Transverse colon (tissue), 4 donors: Measurements from ENCODE around the gene ACTR3. TPM values are rescaled to one million over a fixed set of nuclear protein-coding genes. Genes with fewer than 3 reads are reported as not detected.

Experiments used
- DNase-seq: peaks from one replicate; pipeline ENCODE4 v3.0.0-alpha.2; 2019
- H3K27ac ChIP-seq, 4 donors: fragments of 200-600 bp; sonication (generic); 2 replicates each; pipeline ENCODE4 v1.5.1; 2016 to 2018; ENCODE audit warnings: inconsistent platforms in 4 of 4
- H3K27me3 ChIP-seq: fragments of 200-600 bp; sonication (generic); 2 replicates; pipeline ENCODE4 v1.5.1; 2017; ENCODE audit warnings: inconsistent platforms
- H3K36me3 ChIP-seq, 4 donors: fragments of 200-600 bp; sonication (generic); 2 replicates each; pipeline ENCODE4 v1.5.1; 2017 to 2019; ENCODE audit warnings: inconsistent platforms in 4 of 4
- H3K4me1 ChIP-seq, 4 donors: fragments of 200-600 bp; sonication (generic); 2 replicates each; pipeline ENCODE4 v1.5.1; 2017 to 2020; ENCODE audit warnings: inconsistent platforms in 4 of 4
- H3K4me3 ChIP-seq, 4 donors: fragments of 200-600 bp; sonication (generic); 1 replicate in 1 of 4; 2 replicates in 3 of 4; pipeline versions ENCODE4 v1.5.1 to v1.6.1; 2017 to 2019; ENCODE audit warnings: inconsistent platforms in 4 of 4
- H3K9me3 ChIP-seq, 2 donors: fragments of 200-600 bp; sonication (generic); 2 replicates each; pipeline ENCODE4 v1.5.1; 2017 to 2019; ENCODE audit warnings: inconsistent platforms in 2 of 2
- EP300 ChIP-seq: sonication (generic); formaldehyde crosslinking; IDR thresholded peaks from one replicate; pipeline ENCODE4 v1.6.1; 2017; ENCODE audit warnings: antibody characterized with exemption, low read depth
- POLR2A ChIP-seq: fragments of 450-650 bp; IDR thresholded peaks from one replicate; pipeline ENCODE4 v1.6.1; 2016; ENCODE audit warnings: antibody characterized with exemption, mild to moderate bottlenecking, moderate library complexity
- POLR2AphosphoS5 ChIP-seq, 3 donors: sonication (generic); formaldehyde crosslinking; IDR thresholded peaks; one replicate each; pipeline ENCODE4 v1.6.1; 2016; ENCODE audit warnings: antibody characterized with exemption in 3 of 3
- WGBS, 2 donors: methylation state at CpG; one replicate each; pipeline ENCODE4 v1.1.5; 2018; ENCODE audit warnings: low coverage in 1 of 2; 5-methylcytosine and 5-hydroxymethylcytosine counted together
- in situ Hi-C, 4 donors: fragments of 200-750 bp; cut with MboI; loops; one replicate each; pipeline versions ENCODE4 v1.15.0 to v1.15.1; 2017; ENCODE audit warnings: low sequenced_read_pairs in 3 of 4, low pct_ligation_motif_present in 1 of 4, low pct_unique_long_range_greater_than_20kb in 1 of 4
- intact Hi-C: fragments of 100-400 bp; cut with DNase I; formaldehyde crosslinking; loops from one replicate; pipeline ENCODE4 v1.15.1; 2023; ENCODE audit warnings: low total_unique reads
- total RNA-seq, 4 donors: library from RNA; depleted of rRNA; stranded (reverse); fragments of >200 nt; gene quantifications; one replicate each; pipeline ENCODE4 v1.1.0, GENCODE V29; 2016
- TF ChIP-seq, protein P1 (sequence below), 5 experiments: fragments of 200-600 bp in 3 of 5; fragments of 450-650 bp in 2 of 5; sonication (generic) in 3 of 5; IDR thresholded peaks; 1 replicate in 2 of 5; 2 replicates in 3 of 5; pipeline ENCODE4 v1.5.1; 2016 to 2017; ENCODE audit warnings: antibody characterized with exemption in 5 of 5, inconsistent platforms in 3 of 5, mild to moderate bottlenecking in 2 of 5, moderate library complexity in 1 of 5

The ACTR3 gene
- total RNA-seq, 4 donors from 2014 or later = 68.8 to 143 (median 114) TPM

DNA sequence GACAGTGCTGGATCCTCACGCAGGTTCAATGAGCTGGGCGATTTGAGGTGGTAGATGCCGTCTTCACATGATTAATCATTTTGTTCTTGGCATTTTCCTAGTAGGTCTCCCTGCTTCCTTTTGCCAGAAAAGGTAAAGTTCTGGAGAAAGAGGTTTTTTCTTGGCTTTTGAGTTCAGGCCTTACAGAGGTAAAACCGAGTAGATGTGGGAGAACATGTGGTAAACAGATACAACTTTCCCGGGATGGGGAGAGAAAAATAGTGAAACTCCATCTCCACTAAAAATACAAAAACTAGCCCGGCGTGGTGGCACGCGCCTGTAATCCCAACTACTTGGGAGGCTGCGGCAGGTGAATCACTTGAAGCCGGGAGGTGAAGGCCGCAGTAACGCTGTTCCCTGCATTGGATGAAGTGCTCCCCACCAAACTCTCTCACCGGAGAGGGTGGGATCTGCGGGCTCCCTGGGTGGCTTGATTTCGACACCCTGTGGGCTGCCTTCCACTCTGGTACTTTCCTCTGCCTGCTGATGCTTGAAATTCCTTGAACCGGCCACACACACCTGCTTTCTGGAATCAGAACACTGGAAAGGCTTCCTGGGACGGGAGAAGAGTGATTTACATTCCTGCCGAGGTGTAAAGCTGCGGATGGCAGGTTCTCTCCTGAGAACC, 88.8 kb downstream of the ACTR3 start:
- Histone ChIP-seq H3K4me1 (peaks cover 0 to 8% (median 4%) of the 10 kb centered on the region in 4 donors), H3K27me3 (no peaks in the 10 kb centered on the region), H3K9me3 (no peaks in the 10 kb centered on the region), H3K36me3 (no peaks in the 10 kb centered on the region), H3K27ac (peak overlapping the region in 1 of 4 donors; percentile 8), H3K4me3 (no peak overlapping the region)
- WGBS, 2 donors = 74 to 87% methylated on average over 7 to 20 of the region's 20 CpGs
- intact Hi-C loops (no loop called here), in situ Hi-C loops (loop anchor here in 2 of 4 donors (10.0 kb wide), 1 partner anchor 576 kb away; no protein-coding TSS in a partner anchor)
- DNase-seq = no peak
- no peak for TF ChIP-seq EP300
- TF ChIP-seq, protein P1, sequence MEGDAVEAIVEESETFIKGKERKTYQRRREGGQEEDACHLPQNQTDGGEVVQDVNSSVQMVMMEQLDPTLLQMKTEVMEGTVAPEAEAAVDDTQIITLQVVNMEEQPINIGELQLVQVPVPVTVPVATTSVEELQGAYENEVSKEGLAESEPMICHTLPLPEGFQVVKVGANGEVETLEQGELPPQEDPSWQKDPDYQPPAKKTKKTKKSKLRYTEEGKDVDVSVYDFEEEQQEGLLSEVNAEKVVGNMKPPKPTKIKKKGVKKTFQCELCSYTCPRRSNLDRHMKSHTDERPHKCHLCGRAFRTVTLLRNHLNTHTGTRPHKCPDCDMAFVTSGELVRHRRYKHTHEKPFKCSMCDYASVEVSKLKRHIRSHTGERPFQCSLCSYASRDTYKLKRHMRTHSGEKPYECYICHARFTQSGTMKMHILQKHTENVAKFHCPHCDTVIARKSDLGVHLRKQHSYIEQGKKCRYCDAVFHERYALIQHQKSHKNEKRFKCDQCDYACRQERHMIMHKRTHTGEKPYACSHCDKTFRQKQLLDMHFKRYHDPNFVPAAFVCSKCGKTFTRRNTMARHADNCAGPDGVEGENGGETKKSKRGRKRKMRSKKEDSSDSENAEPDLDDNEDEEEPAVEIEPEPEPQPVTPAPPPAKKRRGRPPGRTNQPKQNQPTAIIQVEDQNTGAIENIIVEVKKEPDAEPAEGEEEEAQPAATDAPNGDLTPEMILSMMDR (IDR thresholded peaks at IDR 0.05) = no peak
- no peak for TF ChIP-seq POLR2A
- no peak for TF ChIP-seq POLR2AphosphoS5 (IDR thresholded peaks at IDR 0.05)

DNA sequence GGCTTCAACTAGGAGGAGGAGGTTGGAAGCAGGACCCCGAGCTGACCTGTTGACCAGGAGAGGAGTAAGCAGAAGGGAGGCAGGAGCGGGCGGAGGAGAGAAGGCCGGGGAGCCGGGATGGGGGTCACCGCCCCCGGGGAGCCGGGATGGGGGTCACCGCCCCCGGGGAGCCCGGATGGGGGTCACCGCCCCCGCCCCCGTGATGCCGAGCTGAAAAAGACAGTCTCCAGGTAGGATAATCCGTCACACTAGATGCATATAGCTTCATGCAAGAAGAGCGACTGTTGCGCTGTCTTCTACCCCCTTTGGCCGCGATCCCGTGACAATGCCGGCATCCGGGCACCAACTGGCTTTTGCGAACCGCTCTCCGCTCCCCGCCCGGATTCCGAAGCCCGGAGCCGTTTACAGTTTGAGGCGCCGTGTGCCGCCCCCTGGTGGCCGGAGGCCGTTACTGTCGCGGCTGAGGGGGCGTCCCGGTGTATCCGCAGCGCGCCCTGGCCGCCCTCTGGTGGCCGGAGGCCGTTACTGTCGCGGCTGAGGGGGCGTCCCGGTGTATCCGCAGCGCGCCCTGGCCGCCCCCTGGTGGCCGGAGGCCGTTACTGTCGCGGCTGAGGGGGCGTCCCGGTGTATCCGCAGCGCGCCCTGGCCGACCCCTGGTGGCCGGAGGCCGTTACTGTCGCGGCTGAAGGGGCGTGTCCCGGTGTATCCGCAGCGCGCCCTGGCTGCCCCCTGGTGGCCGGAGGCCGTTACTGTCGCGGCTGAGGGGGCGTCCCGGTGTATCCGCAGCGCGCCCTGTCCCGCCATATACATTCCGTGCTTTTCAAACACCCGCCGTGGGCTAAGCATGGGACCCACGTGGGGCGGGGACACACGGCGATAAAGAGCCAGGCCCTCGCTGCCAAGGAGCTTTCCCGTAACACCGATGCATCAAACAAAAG, 89.6 kb downstream of the ACTR3 start:
- intact Hi-C loops (no loop called here), in situ Hi-C loops (loop anchor here in 2 of 4 donors (10.0 kb wide), 1 partner anchor 575 kb away; no protein-coding TSS in a partner anchor)
- Histone ChIP-seq H3K4me3 (no peak overlapping the region), H3K36me3 (no peaks in the 10 kb centered on the region), H3K27ac (no peak overlapping the region), H3K4me1 (peaks cover 0 to 8% (median 4%) of the 10 kb centered on the region in 4 donors), H3K27me3 (no peaks in the 10 kb centered on the region), H3K9me3 (no peaks in the 10 kb centered on the region)
- TF ChIP-seq, protein P1 (IDR thresholded peaks at IDR 0.05) = peak in 3 of 5 experiments; percentile 40 to 49 (median 44)
- TF ChIP-seq POLR2A (no peak), POLR2AphosphoS5 (IDR thresholded peaks at IDR 0.05) (no peak), EP300 (no peak)
- no peak for DNase-seq
- WGBS, 2 donors = 82 to 100% methylated on average over 6 to 69 of the region's 93 CpGs

DNA sequence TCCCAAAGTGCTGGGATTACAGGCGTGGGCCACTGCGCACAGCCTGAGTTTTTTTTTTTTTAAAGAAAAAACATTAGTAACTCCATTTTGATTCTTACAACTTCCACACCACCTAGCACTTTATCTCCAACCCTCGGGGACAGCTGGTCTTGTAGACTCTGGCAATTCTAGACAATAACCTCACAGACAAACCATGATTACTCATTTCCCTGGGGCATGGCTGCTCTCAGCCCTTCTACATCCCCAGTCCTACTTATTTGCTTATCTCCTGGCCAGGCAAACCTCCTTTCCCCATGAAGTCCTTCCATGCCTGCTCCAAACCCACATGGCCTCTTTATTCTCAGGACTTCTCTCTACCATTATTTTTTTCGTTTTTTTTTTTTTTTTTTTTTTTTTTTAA, 91.1 kb downstream of the ACTR3 start:
- TF ChIP-seq POLR2A (no peak), POLR2AphosphoS5 (IDR thresholded peaks at IDR 0.05) (no peak), EP300 (no peak)
- TF ChIP-seq, protein P1 (IDR thresholded peaks at IDR 0.05) = no peak
- Histone ChIP-seq H3K27ac (no peak overlapping the region), H3K27me3 (no peaks in the 10 kb centered on the region), H3K36me3 (no peaks in the 10 kb centered on the region), H3K4me3 (no peak overlapping the region), H3K4me1 (peaks cover 0 to 8% (median 4%) of the 10 kb centered on the region in 4 donors), H3K9me3 (no peaks in the 10 kb centered on the region)
- in situ Hi-C loops = no loop called here
- 64 to 93% methylated on average over 4 of the region's 4 CpGs for WGBS, 2 donors
- intact Hi-C loops = no loop called here
- no peak for DNase-seq
